Measurements from ENCODE around the gene SLC17A9. TPM values are rescaled to one million over a fixed set of nuclear protein-coding genes. Genes with fewer than 3 reads are reported as not detected.

The SLC17A9 gene
- total and polyA plus RNA-seq, 10 of the 15 experiments (the other 5 are each of a cell fraction or from before 2014, with no cell fraction given): 0.72 to 74.1 (median 29.4) TPM

DNA sequence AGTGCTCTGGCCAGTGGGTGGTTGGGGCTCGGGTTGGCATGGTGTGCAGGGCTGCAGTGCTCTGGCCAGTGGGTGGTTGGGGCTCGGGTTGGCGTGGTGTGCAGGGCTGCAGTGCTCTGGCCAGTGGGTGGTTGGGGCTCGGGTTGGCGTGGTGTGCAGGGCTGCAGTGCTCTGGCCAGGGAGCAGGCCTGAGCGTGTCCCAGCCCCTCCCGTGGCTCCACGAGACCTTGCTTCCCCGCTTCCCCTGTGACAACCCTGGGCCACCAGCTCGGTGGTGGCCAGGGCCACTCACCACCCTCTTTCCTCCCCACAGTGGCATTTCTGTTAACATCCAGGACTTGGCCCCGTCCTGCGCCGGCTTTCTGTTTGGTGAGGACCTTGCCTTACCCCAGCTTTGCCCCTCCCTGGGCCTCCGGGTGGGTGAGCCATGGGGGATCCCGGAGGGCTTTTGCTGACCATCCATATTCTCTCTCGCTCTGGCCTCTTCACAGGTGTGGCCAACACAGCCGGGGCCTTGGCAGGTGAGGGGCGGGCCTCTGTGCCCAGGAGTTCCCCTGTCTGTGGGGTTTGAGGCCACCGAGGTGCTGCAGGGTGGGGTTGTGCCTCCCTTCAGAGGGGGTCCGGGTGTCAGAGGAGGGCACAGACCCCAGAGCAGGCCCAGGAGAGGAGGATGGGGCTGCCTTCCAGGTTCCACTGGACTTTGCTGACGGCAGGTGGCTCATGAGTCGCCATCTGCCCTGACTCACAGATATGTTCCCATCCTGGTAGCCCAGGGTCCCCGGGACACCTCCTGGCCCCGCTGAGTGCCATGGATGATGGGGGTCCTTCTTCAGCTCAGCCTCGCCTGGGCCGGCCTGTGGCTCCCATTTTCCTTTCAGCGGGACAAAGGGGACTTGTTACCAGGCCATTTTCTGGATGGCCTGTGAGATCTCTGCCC, 14.0 kb downstream of the SLC17A9 start (continued):
- TF ChIP-seq SRF (IDR thresholded peaks at IDR 0.05; ENCODE audit: low read depth in 2 of 2, low read length in 2 of 2) (no peak), CHD4 (IDR thresholded peaks at IDR 0.05) (no peak)

- H4K20me1 ChIP-seq (ENCODE audit: control insufficient read depth, insufficient read depth): no peaks in the 10 kb centered on the region
- RAD21 ChIA-PET (ENCODE audit: unreplicated experiment): no interaction called here
- POLR2A ChIA-PET: interaction anchor here (1.0 kb wide), 1 partner anchor 11 kb away, joined by 3 read pairs; no protein-coding TSS in a partner anchor
- no peak for DNase-seq (ENCODE audit: low read depth, low spot score)
- SMC1A ChIA-PET (ENCODE audit: uncharacterized antibody, unreplicated experiment): no interaction called here
- ATAC-seq: no peak
- CTCF ChIA-PET: no interaction called here
- no peaks in the 10 kb centered on the region for H3K79me2 ChIP-seq (ENCODE audit: control insufficient read depth, insufficient read depth, low read length)
- no peak overlapping the region for H2AFZ ChIP-seq (ENCODE audit: control insufficient read depth, low read depth, low read length)
- no peak for FAIRE-seq
- BruUV-seq (replicated peaks): no TSS peak
- no peaks in the 10 kb centered on the region for H3K9me3 ChIP-seq (replicated peaks; ENCODE audit: control insufficient read depth, insufficient read depth, low read length)
- no peak overlapping the region for H3K27ac ChIP-seq (ENCODE audit: control insufficient read depth, insufficient read depth)
- H3K36me3 ChIP-seq (ENCODE audit: control insufficient read depth in 2 of 2, insufficient read depth in 2 of 2, low read length in 1 of 2): peaks cover 5 to 13% of the 10 kb centered on the region in 2 experiments; a peak in 3 of 4 replicates
- intact Hi-C loops (cut with micrococcal nuclease; ENCODE audit: unreplicated experiment) (no loop called here), in situ Hi-C loops (cut with MboI) (no loop called here)
- no peak for TF ChIP-seq SREBF1 (IDR thresholded peaks at IDR 0.05; ENCODE audit: low read length)
- TF ChIP-seq ZNF622 (IDR thresholded peaks at IDR 0.05): no peak
- 96% methylated on average over 6 of the region's 6 CpGs for WGBS (ENCODE audit: insufficient coverage, insufficient replicate concordance, low lambda C conversion rate, missing lambda C conversion rate)
- H3K4me2 ChIP-seq (ENCODE audit: control insufficient read depth, insufficient read depth): no peak overlapping the region
- H3K4me1 ChIP-seq (ENCODE audit: control insufficient read depth, insufficient read depth, low read length): peaks cover 2% of the 10 kb centered on the region
- H3K9ac ChIP-seq (ENCODE audit: control insufficient read depth, insufficient read depth, low read length): no peak overlapping the region
- no peak overlapping the region for H3K4me3 ChIP-seq
- no peaks in the 10 kb centered on the region for H3K27me3 ChIP-seq (replicated peaks in 1 of 2; ENCODE audit: control insufficient read depth in 2 of 2, insufficient read depth in 2 of 2, low read length in 1 of 2)
Measured at GRCh38 chr20:62967149-62967501, 14.6 kb downstream of the SLC17A9 start.
